ENCODE measurements around the gene CEP70.
"Not testable (repeated sequence)": the region's sequence is repeated elsewhere in the genome, so short reads cannot be mapped to it uniquely, and the experiment has no call there.

Gene CEP70

DNA sequence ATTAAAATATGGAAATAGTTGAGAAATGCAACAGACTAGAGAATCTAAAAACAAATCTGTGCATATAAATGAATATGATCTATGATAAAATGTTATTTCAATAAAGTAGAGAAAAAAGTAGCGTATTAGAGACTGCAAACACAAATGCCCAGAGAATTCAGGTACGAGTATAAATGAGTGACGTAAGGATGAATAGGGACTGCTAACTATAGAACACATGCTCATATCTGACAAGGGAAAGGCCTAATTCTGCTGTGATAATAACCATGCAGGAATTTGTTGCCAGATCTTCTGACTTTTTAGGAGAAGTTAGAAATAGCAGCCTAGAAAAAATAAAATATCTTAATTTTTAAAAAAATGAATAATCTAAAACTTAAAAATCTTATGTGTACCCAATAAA, 86.5 kb downstream of the CEP70 start:
- DNase-seq, result no peak

DNA sequence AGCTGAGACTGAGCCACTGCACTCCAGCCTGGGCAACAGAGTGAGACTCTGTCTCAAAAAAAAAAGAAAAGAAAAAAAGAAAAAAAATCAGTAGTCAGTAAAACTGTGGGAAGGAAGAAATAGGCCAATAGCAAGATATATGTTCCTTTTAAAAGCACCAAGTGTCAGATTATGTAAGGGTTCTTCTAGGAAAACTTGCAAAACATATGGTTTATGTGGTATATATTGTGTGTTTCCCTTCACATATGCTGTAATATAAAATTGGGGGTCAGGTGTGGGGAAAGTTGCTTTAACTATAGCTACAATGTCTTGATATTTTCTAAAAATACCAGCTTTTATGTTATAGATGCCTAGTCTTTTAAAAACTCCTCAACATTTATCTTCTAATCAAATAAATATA, 95.1 kb downstream of the CEP70 start:
- DNase-seq, result no peak

DNA sequence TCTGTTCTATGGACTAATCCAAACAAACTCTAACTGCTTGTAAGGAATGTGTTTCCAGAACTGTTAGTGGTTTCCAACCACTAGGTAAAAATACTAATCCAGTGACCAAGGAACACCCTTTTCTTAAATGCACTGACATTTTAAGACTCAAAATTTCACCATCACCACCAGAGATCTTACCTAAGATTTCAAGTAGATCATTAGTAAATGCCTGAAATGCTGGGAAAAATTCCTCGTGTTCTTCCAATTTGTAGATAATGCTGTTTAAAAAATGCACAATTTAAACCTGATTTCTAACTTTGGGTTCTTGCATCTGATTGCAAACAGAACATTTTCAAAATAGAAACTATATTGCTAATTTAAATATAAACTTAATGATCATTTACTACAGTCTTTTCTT, 96.2 kb downstream of the CEP70 start:
- DNase-seq, result no peak

DNA sequence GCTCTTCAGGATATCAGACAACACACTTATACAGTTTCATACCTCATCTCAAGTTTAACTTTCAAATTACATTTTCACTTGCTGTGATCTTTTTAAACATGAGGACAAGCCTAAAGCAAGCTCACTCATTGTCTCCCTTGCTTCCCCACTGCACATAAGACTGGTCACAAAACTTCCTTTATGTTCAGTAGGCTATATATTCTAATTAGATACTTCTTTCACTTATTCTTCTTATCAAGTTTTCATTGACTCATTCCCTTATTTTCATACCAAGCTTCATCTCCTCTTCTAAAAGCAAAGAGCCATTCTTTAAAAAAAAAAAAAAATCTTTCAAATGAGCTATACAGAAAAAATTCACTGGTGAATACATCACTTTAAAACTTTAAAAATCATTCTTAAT, 97.0 kb downstream of the CEP70 start:
- DNase-seq, result no peak

DNA sequence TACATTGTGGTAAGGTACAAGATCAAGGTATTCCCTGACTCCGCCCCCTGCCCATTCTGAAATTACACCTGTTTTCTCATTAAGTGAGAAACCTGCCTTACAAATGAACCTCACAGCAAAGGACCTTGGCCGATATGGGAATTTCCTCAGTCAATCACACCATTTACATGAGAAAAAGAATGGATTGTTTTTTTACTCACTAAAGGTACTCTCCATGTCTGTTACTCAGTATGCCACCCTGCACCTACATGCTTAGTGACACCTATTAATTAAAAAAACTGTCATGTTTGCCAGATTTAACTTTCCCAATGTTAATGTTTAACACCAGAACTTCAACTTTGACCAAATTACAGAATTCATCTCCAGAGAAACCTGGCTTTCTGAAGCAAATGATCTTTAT, 97.6 kb downstream of the CEP70 start:
- no peak for DNase-seq

DNA sequence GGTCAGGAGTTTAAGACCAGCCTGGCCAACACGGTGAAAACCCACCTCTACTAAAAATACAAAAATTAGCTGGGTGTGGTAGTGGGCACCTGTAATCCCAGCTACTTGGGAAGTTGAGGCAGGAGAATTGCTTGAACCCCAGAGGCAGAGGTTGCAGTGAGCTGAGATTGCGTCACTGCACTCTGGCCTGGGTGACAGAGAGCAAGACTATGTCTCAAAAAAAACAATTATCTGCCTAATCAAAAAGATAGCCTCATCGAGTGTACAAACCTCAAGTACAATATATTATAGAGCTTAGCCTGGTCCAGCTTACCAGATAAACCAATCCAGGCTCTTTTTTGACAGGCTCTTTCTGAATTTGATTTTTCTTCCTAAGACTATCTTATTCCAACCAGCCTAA, 98.4 kb downstream of the CEP70 start:
- DNase-seq, result not testable (repeated sequence)

DNA sequence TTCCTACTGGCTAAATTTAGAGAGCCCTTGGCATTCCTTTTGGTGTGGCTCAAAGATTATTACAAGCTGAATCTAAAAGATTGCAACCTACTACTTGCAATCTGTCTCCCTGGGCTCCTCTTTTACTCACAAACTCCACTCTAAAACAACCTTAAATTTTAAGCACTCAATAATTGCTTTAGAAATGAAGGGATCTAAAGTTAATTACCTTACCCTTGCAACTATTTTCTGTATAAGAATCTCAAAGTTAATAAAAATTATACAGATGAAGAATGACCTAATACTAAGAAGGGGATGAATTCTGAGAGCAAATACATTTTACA, 99.5 kb downstream of the CEP70 start:
- DNase-seq, result no peak

DNA sequence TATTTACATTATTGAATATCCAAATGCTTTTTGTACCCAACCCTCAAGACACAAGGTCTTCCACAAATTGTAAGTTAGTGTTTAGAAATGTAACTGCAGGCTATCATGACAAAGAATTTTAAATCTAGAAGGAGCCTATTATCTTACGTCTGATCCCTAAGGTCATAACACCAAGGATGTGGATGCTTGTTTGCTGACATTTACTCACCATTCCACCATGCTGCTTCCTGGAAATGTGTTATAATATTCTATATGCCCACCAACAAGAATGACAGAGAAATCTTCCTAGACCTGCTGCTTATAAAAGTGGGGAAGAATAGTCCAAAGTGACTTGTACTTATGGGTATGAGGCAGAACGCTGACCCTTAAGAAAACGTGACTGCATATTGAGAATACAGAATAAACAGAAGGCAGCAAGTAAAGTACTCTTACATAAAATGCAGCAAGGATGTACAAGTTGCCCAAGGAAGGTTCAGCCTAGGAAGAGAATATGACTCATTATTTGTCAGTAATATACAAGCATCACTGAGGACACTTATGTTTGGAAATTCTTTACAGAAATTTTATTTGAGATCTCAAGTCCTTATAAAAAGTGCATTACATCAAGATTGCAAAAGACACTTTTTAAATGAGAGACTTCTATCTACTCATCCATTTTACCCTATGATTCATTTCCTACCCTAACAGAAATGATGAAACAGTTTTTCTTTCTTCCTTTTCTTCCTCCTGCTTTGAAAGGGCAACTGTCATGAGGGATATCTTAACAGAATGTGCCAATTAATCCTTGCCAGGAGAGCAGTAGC, 100.1 kb downstream of the CEP70 start:
- DNase-seq, result peak in 1 of 2 experiments; percentile 27

DNA sequence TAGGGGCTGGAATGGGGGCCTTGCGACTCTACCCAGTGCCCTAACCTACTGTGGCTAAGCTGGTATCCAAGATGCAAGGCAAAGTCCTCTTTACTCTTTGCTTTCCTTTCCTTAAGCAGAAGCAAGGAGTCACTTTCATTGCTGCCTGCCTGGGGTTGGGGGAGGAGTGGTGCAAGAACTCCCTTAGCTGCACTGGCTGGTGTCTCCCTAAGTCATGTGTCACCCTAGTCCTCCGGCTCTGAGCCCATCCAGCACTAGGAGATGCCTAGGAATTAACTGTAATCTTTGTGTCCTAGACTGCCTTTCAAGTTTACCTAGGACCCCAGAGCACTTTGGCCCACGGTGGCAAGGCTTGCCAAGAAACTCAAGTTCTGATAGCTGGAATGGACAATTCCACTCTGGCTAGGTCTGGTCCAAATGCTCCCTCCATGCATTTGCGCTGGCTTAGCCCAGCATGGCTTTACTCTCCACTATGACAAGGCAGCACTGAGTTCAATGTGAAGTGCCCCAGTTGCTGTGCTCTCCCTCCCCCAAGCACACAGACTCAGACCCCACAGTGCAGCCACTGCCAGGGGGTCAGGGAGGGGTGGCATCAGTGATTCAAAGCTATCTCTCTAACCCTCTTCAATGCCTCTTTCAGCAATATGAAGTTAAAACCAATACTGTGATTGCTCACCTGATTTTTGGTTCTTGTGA, 100.9 kb downstream of the CEP70 start:
- no peak for DNase-seq

DNA sequence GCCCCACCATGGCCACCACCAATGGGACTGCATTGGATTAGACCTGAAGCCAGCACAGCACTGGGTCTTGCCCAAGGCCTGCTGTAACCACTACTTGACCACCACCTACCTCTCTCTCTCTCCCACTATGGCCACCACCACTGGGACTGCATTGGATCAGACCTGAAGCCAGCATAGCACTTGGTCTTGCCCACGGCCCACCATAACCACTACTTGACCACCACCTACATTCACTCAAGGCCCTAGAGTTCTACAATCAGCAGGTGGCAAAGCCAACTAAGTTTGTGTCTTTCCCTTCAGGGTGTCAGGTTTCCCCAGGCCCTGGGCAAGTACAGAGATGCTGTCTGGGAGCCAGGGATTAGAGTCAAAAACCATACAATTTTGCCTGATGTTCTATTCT, 102.1 kb downstream of the CEP70 start:
- DNase-seq, result peak in 1 of 2 experiments; percentile 20

DNA sequence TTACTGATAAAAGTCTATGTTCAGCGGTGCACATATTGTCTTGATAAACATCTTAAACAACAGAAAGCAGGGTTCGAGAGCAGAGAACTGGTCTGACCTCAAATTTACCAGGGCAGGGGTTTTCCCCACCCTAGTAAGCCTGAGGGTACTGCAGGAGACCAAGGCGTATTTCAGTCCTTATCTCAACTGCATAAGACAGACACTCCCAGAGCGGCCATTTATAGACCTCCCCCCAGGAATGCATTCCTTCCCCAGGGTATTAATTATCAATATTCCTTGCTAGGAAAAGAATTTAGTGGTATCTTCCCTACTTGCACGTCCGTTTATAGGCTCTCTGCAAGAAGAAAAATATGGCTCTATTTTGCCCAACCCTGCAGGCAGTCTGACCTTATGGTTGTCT, 107.5 kb downstream of the CEP70 start:
- not testable (repeated sequence) for DNase-seq

DNA sequence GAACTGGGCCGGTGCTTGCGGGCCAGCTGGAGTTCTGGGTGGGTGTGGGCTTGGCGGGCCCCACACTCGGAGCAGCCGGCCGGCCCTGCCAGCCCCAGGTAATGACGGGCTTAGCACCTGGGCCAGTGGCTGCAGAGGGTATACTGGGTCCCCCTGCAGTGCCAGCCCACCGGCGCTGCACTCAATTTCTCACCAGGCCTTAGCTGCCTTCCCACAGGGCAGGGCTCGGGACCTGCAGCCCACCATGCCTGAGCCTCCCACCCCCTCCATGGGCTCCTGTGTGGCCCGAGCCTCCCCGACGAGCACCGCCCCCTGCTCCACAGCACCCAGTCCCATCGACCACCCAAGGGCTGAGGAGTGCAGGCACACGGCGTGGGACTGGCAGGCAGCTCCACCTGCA, 109.4 kb downstream of the CEP70 start:
- DNase-seq, result not testable (repeated sequence)

DNA sequence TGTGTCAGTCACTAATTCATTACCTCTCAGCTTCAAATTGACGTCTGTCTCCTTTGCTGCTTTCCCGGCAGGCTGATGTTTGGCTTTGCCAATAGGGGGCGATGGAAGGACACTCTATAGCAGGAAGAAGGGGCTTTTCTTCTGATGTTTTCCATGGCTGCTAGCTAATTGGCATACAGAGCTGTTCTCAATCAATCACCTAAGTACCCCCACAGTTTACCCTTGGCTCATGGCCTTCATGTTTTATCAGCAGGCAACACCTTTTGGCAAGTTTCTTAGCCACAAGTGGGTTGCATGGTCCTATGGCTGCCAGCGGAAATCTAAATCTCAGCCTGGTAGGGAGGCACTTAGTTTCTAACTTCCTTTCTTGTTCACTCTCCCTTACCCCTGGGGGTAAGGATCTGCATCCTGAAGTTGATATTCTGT, 114.6 kb downstream of the CEP70 start:
- peak; percentile 13 to 66 for DNase-seq

DNA sequence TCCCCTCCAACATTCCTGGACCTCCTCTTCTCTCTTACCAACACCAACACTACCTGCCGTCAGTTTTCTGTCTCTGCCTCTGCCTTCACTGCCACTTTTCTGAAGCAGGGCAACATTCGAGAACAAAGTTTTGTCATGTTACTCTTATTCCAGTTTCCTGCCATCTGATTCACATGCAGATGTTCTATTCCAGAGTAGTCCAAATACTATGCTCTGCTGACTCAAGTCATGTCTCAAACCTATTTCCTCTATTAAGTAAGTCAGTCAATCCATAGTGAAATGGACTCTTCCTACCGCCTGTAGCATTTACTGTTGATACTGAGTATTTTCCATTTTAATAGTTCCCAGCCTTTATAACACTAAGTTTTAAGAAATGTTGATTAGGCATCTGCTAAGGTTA, 116.3 kb downstream of the CEP70 start:
- no peak for DNase-seq

DNA sequence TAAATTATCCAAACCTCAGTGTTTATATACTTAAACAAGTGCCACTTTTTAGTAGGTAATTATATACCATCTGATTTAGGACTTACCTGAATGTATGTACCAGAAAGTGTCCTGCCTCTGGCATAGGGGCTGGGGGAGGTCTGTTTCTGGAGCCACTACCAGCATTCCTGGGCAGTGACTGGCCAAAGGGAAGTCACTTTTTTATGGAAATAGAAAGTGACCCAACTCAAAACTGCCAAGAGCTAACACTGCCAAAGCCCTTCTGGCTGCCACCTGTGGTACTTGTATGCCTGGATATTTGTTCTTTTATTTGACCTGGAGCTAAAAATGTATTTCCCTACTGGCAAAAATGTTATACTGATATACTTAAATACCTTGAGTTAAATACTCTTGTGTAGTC, 116.9 kb downstream of the CEP70 start:
- no peak for DNase-seq

DNA sequence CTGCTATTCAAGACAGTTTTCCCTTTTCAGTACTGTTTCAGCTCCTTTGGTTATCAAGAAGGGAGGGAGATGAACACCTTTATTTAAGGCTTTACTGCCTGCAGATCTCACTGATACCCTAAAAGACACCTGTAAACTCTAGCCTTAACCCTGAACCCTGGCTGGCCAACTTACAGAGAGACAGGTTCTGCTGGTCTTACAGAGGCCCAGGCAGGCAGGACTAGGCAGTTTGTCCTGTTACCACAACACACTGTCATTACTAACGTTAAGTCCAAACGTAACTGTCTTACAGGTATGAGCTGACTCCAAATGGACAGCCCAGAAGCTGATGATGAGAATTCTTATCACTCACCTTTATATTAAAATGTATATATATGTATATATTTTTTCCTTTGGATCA, 117.5 kb downstream of the CEP70 start:
- no peak for DNase-seq

DNA sequence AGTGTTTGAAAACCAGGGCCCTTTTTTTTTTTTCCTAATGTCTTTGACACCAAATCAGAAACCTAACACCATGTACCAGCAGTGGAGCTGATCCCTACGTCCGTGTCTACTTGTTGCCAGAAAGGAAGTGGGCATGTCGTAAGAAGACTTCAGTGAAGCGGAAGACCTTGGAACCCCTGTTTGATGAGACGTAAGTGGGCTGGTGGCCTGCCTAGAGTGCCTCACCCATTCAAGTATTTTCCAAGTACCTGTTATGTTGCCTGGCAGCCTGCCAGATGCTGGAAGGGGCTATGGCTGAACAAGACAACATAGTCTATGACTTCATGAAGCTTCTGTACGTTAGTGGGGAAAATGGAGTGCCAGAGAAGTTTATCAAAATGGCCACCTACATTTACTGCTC, 119.9 kb downstream of the CEP70 start:
- DNase-seq, result no peak

DNA sequence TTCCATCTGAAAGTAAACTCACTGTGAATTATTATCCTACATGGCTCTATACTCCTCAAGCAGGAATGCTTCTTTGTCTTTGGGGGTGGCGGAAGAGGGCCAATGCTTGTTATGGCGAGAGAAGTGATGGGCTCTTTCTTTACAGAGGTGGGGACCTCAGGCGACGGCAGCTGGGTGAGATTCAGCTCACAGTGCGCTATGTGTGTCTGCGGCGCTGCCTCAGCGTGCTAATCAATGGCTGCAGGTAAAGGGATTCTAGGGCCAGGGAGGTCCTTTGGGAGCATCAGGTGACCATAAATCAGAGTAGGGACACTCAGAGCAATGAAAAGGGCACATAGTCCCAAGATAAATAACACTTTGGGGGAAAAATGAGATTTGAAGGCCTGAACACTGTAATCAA, 120.7 kb downstream of the CEP70 start:
- DNase-seq, result no peak

DNA sequence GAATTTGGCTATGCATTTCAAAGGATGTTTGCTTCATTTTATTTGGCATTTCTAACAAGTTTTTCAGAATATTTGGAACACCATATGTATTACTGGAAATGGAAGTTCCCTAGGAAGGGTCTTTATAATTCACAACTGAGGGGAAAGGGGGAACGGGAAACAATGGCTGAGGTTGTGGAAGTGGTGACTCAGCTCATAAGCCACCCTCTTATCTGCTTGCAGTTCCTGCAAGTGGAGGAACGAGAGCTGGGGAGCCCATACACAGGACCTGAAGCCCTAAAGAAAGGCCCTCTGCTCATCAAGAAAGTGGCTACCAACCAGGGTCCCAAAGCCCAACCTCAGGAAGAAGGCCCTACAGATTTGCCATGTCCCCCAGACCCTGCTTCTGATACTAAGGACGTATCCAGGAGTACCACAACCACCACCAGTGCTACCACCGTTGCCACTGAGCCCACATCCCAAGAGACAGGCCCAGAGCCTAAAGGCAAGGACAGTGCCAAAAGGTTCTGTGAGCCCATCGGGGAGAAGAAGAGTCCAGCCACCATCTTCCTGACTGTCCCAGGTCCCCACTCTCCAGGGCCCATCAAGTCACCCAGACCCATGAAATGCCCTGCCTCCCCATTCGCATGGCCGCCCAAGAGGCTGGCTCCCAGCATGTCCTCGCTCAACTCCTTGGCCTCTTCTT, 121.8 kb downstream of the CEP70 start:
- no peak for DNase-seq

DNA sequence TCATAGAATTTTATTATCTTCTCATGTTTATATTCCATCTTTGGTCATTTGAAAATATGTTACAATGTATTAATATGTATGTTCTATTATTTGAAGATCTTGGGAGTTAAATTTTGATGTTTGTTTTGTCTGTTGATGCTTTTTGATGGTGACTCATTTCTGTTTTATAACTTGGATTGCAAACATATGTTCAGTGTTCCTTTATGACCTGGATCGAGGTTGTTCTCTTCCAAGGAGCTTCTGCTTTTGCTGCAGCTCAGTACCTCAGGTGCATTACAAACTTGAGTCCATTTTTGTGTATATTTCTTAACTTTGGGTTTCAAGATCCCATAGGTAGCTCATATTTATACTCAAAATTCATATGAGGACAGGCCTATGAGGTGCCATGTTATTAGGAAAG, 122.6 kb downstream of the CEP70 start:
- no peak for DNase-seq

DNA sequence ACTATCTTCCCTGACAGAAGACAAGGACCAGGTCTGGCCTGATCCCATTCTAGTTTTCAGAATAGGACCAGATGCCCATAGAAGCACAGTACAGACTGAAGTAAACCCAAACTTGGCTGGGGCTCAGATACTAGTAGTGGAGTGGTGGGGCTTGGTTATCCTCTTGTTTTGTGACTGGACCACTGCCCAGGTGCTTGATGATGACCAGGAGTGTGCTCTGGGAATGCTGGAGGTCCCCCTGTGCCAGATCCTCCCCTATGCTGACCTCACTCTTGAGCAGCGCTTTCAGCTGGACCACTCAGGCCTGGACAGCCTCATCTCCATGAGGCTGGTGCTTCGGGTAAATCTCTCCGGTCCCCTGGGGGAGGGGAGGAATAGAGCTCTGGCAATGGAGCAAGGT, 123.4 kb downstream of the CEP70 start:
- no peak for DNase-seq

DNA sequence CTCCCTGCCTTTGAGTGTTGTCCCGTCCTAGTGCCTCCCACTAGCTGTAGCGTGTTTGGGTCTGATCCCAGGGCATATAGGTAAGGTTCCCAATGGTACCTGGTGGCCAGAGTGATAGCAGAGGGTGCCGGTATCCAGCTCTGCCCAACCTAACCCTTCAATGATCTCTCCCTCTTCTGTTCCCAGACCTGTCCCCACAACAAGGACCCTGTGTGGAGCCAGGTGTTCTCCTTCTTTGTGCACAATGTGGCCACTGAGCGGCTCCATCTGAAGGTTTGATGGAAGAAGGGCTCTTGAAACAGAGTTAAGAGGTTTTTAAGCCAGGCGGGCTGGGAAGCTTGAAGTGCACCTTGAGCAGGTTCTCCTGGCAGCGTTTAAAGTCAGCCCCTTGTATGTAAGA, 124.2 kb downstream of the CEP70 start:
- DNase-seq, result no peak

DNA sequence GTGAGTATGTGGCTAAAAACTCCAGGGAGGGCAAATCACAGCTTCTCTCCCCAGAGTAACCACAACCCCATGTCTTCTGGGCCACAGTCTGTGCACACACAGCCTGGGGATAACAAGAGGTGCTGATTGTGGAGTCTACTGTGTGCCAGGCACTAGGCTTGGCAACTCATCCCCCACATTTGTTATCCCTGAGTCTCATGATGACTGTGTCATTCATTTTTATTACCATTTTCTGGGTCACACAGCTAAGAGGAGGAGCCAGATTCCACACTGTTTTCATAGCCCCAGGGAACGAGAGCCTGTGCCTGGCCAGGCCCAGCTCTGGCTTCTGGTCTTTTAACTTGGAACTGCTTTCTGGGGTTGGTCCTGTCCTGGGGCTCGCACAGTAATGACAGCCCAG, 125.2 kb downstream of the CEP70 start:
- no peak for DNase-seq

DNA sequence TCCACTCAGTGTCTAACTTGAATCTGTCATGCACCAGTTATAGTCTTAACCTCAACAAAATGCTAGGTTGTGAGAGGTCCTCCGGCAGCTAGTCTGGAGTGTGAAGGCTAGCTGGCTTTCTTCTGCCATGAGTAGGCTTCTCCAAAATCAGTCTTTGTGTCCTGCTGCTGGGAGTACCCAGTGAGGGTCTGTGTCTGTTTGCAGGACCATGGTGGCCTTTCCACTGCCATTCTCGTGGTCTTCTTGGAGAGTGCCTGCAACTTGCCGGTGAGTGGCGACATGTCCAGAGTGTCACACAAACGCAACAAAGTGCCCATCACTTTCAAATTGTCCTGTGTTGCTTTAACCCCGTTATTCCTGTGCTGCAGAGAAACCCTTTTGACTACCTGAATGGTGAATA, 125.6 kb downstream of the CEP70 start:
- no peak for DNase-seq
